ENCODE measurements around the gene LDB2.
"Not testable (repeated sequence)": the region's sequence is repeated elsewhere in the genome, so short reads cannot be mapped to it uniquely, and the experiment has no call there.

The LDB2 gene

DNA sequence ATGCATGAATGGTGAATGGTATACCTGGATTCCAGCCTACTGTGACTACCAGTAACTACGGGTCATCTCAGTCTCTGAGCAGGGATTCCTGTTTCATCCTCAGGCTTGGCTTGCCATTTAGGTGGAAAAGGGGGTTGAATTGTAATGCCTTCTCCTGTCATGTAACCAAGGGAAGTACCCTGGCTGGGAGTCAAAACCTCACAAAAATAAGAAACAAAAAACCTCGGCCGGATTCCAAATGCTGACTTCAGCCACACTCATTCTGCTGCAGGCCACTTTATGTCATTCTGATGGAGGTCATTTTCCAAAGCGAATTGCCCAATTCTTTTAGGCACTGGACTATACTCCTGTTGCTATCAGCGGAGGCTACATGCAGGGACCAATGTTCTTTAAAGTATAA lies 324.7 kb downstream of the LDB2 start:
- H3K4me3 ChIP-seq: no peak overlapping the region
- no peaks in the 10 kb centered on the region for H3K9me3 ChIP-seq
- in situ Hi-C loops (cut with MboI; ENCODE audit: low sequenced_read_pairs): no loop called here
- no peaks in the 10 kb centered on the region for H3K36me3 ChIP-seq (replicated peaks)
- H3K4me1 ChIP-seq: no peaks in the 10 kb centered on the region
- H3K27me3 ChIP-seq (ENCODE audit: low read depth): no peaks in the 10 kb centered on the region
- DNase-seq (ENCODE audit: low spot score in 2 of 2): no peak

DNA sequence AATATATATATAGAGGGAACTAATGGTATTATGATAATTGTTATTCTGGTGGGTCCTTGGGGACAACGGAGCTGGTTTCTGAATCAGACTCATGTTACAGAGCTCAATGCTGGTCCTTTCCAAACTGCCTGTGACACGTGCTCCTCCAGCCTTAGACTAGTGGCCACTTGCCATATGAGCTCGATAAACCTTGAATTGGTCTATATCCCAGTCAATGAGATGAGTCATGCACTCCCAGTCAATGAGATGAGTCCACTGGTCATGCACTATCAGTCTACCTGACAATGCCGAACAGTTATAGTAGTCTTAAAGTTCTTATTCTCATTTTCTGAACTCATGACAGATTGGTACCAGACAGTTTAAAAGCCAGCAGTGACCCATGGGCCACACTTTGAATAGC lies 325.2 kb downstream of the LDB2 start:
- in situ Hi-C loops (cut with MboI; ENCODE audit: low sequenced_read_pairs): no loop called here
- no peak for DNase-seq (ENCODE audit: low spot score in 2 of 2)
- no peak overlapping the region for H3K4me3 ChIP-seq

DNA sequence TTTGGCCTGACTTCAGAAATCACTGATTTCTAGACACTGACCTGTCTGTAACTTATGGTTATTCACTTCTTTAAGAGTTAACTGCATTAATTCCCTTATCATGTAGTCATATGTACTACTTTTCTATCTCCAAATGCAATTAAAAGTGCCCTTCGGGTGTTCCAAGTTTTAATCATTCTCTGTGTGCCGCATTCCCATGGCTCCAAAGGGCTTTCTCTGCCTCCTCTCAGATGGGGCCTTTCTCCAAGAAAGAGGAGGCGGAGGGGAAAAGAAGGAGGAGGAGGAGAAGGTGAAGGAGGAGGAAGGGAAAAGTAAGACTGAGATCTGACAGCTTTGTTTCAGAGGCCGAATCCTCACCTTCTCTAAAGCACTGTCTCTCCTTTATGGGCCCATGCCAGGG lies 325.8 kb downstream of the LDB2 start:
- H3K36me3 ChIP-seq (replicated peaks): no peaks in the 10 kb centered on the region
- no peaks in the 10 kb centered on the region for H3K9me3 ChIP-seq
- in situ Hi-C loops (cut with MboI; ENCODE audit: low sequenced_read_pairs): no loop called here
- no peak for DNase-seq (ENCODE audit: low spot score in 2 of 2)
- H3K4me3 ChIP-seq: no peak overlapping the region
- no peaks in the 10 kb centered on the region for H3K4me1 ChIP-seq
- H3K27me3 ChIP-seq (ENCODE audit: low read depth): no peaks in the 10 kb centered on the region

More for the DNA sequence above, 325.2 kb downstream of the LDB2 start:
- Histone ChIP-seq H3K36me3 (replicated peaks) (no peaks in the 10 kb centered on the region), H3K27me3 (ENCODE audit: low read depth) (no peaks in the 10 kb centered on the region), H3K9me3 (no peaks in the 10 kb centered on the region), H3K4me1 (no peaks in the 10 kb centered on the region)

GRCh38 chr4:16572161-16572560 lies 326.3 kb downstream of the LDB2 start:
- Histone ChIP-seq H3K4me1 (no peaks in the 10 kb centered on the region), H3K27me3 (ENCODE audit: low read depth) (no peaks in the 10 kb centered on the region), H3K9me3 (no peaks in the 10 kb centered on the region), H3K4me3 (no peak overlapping the region), H3K36me3 (replicated peaks) (no peaks in the 10 kb centered on the region)
- DNase-seq (ENCODE audit: low spot score in 2 of 2): no peak
- in situ Hi-C loops (cut with MboI; ENCODE audit: low sequenced_read_pairs): no loop called here

GRCh38 chr4:16569790-16570189 lies 328.7 kb downstream of the LDB2 start:
- no peak for DNase-seq (ENCODE audit: low spot score in 2 of 2)
- no peaks in the 10 kb centered on the region for H3K27me3 ChIP-seq (ENCODE audit: low read depth)
- no peak overlapping the region for H3K4me3 ChIP-seq
- no peaks in the 10 kb centered on the region for H3K4me1 ChIP-seq
- in situ Hi-C loops (cut with MboI; ENCODE audit: low sequenced_read_pairs): no loop called here
- H3K9me3 ChIP-seq: no peaks in the 10 kb centered on the region
- no peaks in the 10 kb centered on the region for H3K36me3 ChIP-seq (replicated peaks)

- in situ Hi-C loops (cut with MboI; ENCODE audit: low sequenced_read_pairs); H3K27me3 ChIP-seq (ENCODE audit: low read depth); DNase-seq (ENCODE audit: low spot score in 2 of 2); H3K9me3 ChIP-seq; H3K36me3 ChIP-seq (replicated peaks); H3K4me1 ChIP-seq; H3K4me3 ChIP-seq: not testable (repeated sequence)
Measured at GRCh38 chr4:16557316-16557715, 341.1 kb downstream of the LDB2 start.

- no peak for DNase-seq (ENCODE audit: low spot score in 2 of 2)
- no peaks in the 10 kb centered on the region for H3K4me1 ChIP-seq
- H3K9me3 ChIP-seq: no peaks in the 10 kb centered on the region
- H3K4me3 ChIP-seq: no peak overlapping the region
- H3K36me3 ChIP-seq (replicated peaks): no peaks in the 10 kb centered on the region
- in situ Hi-C loops (cut with MboI; ENCODE audit: low sequenced_read_pairs): no loop called here
- H3K27me3 ChIP-seq (ENCODE audit: low read depth): no peaks in the 10 kb centered on the region
Measured at GRCh38 chr4:16555156-16555555, 343.3 kb downstream of the LDB2 start.

- Histone ChIP-seq H3K4me1 (no peaks in the 10 kb centered on the region), H3K9me3 (no peaks in the 10 kb centered on the region), H3K27me3 (ENCODE audit: low read depth) (no peaks in the 10 kb centered on the region), H3K4me3 (no peak overlapping the region), H3K36me3 (replicated peaks) (no peaks in the 10 kb centered on the region)
- DNase-seq (ENCODE audit: low spot score in 2 of 2): no peak
- in situ Hi-C loops (cut with MboI; ENCODE audit: low sequenced_read_pairs): no loop called here
Measured at GRCh38 chr4:16550531-16550930, 347.9 kb downstream of the LDB2 start.

- Histone ChIP-seq H3K27me3 (ENCODE audit: low read depth) (no peaks in the 10 kb centered on the region), H3K4me3 (no peak overlapping the region), H3K9me3 (no peaks in the 10 kb centered on the region), H3K36me3 (replicated peaks) (no peaks in the 10 kb centered on the region), H3K4me1 (no peaks in the 10 kb centered on the region)
- no peak for DNase-seq (ENCODE audit: low spot score in 2 of 2)
- in situ Hi-C loops (cut with MboI; ENCODE audit: low sequenced_read_pairs): no loop called here
Measured at GRCh38 chr4:16545656-16546055, 352.8 kb downstream of the LDB2 start.

DNA sequence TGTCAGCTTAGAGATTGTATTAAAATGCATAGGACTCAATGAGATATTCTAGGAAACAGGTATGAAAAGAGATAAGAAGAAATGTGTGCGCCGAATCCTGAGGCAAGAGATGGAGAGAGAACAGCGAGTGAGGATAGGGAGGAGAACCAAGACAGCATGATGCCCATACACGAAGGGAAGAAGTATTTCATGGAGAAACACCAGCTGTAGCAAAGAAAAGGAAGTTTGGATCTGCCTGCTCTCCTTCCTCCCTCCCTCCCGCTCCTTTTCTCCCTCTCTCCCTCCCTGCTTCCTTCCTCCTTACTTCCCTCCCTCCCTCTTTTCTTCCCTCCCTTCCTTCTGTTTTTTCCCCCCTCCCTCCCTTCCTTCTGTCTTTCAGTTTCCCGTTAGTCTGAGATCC lies 353.6 kb downstream of the LDB2 start:
- H3K9me3 ChIP-seq: no peaks in the 10 kb centered on the region
- H3K4me1 ChIP-seq: no peaks in the 10 kb centered on the region
- H3K27me3 ChIP-seq (ENCODE audit: low read depth): no peaks in the 10 kb centered on the region
- H3K4me3 ChIP-seq: no peak overlapping the region
- DNase-seq (ENCODE audit: low spot score in 2 of 2): no peak
- H3K36me3 ChIP-seq (replicated peaks): no peaks in the 10 kb centered on the region
- in situ Hi-C loops (cut with MboI; ENCODE audit: low sequenced_read_pairs): no loop called here

GRCh38 chr4:16544251-16544721 lies 354.2 kb downstream of the LDB2 start:
- in situ Hi-C loops (cut with MboI; ENCODE audit: low sequenced_read_pairs): no loop called here
- DNase-seq (ENCODE audit: low spot score in 2 of 2): no peak
- no peaks in the 10 kb centered on the region for H3K4me1 ChIP-seq
- H3K9me3 ChIP-seq: no peaks in the 10 kb centered on the region
- H3K4me3 ChIP-seq: no peak overlapping the region
- H3K27me3 ChIP-seq (ENCODE audit: low read depth): no peaks in the 10 kb centered on the region
- no peaks in the 10 kb centered on the region for H3K36me3 ChIP-seq (replicated peaks)

GRCh38 chr4:16537926-16538325 lies 360.5 kb downstream of the LDB2 start:
- Histone ChIP-seq H3K27me3 (ENCODE audit: low read depth) (no peaks in the 10 kb centered on the region), H3K36me3 (replicated peaks) (no peaks in the 10 kb centered on the region), H3K9me3 (no peaks in the 10 kb centered on the region), H3K4me3 (no peak overlapping the region), H3K4me1 (no peaks in the 10 kb centered on the region)
- in situ Hi-C loops (cut with MboI; ENCODE audit: low sequenced_read_pairs): no loop called here
- DNase-seq (ENCODE audit: low spot score in 2 of 2): no peak

- Histone ChIP-seq H3K4me3 (no peak overlapping the region), H3K27me3 (ENCODE audit: low read depth) (no peaks in the 10 kb centered on the region), H3K9me3 (no peaks in the 10 kb centered on the region), H3K36me3 (replicated peaks) (no peaks in the 10 kb centered on the region), H3K4me1 (no peaks in the 10 kb centered on the region)
- no peak for DNase-seq (ENCODE audit: low spot score in 2 of 2)
- in situ Hi-C loops (cut with MboI; ENCODE audit: low sequenced_read_pairs): no loop called here
Measured at GRCh38 chr4:16532240-16532970, 366.0 kb downstream of the LDB2 start.

DNA sequence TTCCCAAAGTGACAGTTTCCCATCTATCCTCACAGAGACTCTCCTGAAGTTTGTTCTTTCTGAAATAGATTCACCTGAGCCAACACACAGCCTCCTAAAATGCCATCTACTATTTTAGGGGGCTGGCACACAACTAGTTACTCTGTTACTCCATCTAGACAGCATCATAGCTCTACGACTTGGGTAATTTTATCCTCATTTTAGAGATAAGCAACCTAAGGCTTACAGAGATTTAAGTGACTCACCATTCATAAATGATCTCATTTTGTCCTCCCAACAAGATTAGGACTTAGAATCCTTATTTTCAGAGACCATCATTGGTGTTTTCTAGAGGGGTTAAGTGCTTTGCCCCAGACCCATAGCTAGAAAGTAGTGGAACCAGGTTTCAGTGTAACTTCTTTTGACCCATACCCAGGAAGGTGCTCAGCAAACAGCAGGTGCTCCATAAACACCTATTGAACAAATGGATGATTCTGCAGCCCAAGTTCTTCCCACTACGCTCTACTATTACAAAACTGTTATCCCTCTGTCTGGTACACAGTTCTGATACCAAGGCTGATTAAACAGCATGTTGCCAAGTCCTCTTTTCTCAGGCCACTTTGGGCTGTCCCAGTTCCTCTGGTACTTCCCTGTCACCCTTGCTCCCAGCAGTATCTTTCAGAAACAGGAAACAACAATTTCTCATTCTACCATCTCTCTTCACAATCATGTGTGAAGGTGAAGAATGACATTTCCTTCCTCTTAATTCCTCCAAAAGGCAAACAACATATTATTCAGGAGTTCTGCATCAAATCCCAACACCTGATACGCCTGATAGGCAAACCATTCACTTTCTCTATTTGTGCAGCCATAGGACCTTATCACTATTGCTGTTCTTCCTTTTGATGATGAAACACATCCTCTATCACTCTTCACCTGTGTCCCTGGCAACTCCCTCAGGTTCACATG lies 367.5 kb downstream of the LDB2 start:
- DNase-seq (ENCODE audit: low spot score in 2 of 2): no peak
- Histone ChIP-seq H3K4me1 (no peaks in the 10 kb centered on the region), H3K27me3 (ENCODE audit: low read depth) (no peaks in the 10 kb centered on the region), H3K36me3 (replicated peaks) (no peaks in the 10 kb centered on the region), H3K9me3 (no peaks in the 10 kb centered on the region), H3K4me3 (no peak overlapping the region)
- in situ Hi-C loops (cut with MboI; ENCODE audit: low sequenced_read_pairs): no loop called here

Data from HAP-1 (cell line).